Measurements from ENCODE around the gene FLT3.
"Not testable (repeated sequence)": the region's sequence is repeated elsewhere in the genome, so short reads cannot be mapped to it uniquely, and the experiment has no call there.

FLT3 gene

GRCh38 chr13:28022848-28023518 lies 77.4 kb downstream of the FLT3 start:
- no peak overlapping the region for H3K4me3 ChIP-seq (ENCODE audit: low read length)
- TF ChIP-seq, protein P1, sequence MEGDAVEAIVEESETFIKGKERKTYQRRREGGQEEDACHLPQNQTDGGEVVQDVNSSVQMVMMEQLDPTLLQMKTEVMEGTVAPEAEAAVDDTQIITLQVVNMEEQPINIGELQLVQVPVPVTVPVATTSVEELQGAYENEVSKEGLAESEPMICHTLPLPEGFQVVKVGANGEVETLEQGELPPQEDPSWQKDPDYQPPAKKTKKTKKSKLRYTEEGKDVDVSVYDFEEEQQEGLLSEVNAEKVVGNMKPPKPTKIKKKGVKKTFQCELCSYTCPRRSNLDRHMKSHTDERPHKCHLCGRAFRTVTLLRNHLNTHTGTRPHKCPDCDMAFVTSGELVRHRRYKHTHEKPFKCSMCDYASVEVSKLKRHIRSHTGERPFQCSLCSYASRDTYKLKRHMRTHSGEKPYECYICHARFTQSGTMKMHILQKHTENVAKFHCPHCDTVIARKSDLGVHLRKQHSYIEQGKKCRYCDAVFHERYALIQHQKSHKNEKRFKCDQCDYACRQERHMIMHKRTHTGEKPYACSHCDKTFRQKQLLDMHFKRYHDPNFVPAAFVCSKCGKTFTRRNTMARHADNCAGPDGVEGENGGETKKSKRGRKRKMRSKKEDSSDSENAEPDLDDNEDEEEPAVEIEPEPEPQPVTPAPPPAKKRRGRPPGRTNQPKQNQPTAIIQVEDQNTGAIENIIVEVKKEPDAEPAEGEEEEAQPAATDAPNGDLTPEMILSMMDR (conservative IDR thresholded peaks at IDR 0.05; ENCODE audit: low read length), result no peak
- peak; percentile 28 for DNase-seq (ENCODE audit: low read depth)

GRCh38 chr13:28014301-28014700 lies 86.1 kb downstream of the FLT3 start:
- DNase-seq (ENCODE audit: low read depth), result no peak
- TF ChIP-seq, protein P1 (conservative IDR thresholded peaks at IDR 0.05; ENCODE audit: low read length), result no peak
- no peak overlapping the region for H3K4me3 ChIP-seq (ENCODE audit: low read length)

DNA sequence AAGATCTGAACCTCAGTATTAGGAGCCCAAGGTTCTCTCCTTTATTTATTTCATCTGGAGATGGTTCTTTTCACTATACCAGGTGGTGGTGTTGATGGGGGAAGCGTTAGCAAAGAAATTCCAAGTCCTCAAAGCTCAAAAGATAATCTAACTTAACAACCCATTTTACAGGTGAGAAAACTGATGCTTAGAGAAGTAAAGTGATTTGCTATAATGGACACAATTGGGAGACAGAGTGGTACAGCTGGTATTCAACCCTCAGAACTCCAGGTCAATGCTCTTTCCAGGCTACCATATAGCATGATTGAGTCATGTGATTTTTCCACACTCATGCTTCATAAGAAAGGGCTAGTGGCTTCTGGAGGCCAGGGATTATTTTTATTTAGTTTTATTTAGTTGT lies 86.9 kb downstream of the FLT3 start:
- no peak overlapping the region for H3K4me3 ChIP-seq (ENCODE audit: low read length)
- no peak for DNase-seq (ENCODE audit: low read depth)
- TF ChIP-seq, protein P1 (conservative IDR thresholded peaks at IDR 0.05; ENCODE audit: low read length), result no peak

- DNase-seq (ENCODE audit: low read depth), result no peak
- TF ChIP-seq, protein P1 (conservative IDR thresholded peaks at IDR 0.05; ENCODE audit: low read length), result no peak
- H3K4me3 ChIP-seq (ENCODE audit: low read length), result no peak overlapping the region
These were observed 87.5 kb downstream of the FLT3 start for GRCh38 chr13:28012896-28013295.

- no peak for DNase-seq (ENCODE audit: low read depth)
- TF ChIP-seq, protein P1 (conservative IDR thresholded peaks at IDR 0.05; ENCODE audit: low read length), result no peak
- no peak overlapping the region for H3K4me3 ChIP-seq (ENCODE audit: low read length)
These were observed 88.0 kb downstream of the FLT3 start for GRCh38 chr13:28012383-28012782.

DNA sequence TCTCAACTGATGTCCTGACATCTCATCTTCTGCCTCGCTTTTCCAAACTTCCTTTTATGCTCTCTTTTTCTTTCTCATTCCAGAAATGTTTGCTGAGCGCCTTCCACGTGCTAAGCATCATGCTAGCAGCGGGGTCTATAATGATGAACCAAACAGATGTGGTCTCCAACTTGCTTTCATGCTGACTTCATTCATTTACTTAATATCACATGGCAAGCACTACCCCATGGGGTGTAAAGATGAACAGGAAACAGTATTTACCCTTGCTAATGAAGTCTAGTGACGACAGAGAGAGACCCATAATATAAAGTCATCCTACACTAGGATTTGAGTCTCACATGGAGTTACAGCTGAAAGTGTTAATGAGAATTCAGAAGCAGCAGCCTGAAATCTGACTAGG lies 90.3 kb downstream of the FLT3 start:
- H3K4me3 ChIP-seq (ENCODE audit: low read length), result no peak overlapping the region
- TF ChIP-seq, protein P1 (conservative IDR thresholded peaks at IDR 0.05; ENCODE audit: low read length), result no peak
- DNase-seq (ENCODE audit: low read depth), result no peak

DNA sequence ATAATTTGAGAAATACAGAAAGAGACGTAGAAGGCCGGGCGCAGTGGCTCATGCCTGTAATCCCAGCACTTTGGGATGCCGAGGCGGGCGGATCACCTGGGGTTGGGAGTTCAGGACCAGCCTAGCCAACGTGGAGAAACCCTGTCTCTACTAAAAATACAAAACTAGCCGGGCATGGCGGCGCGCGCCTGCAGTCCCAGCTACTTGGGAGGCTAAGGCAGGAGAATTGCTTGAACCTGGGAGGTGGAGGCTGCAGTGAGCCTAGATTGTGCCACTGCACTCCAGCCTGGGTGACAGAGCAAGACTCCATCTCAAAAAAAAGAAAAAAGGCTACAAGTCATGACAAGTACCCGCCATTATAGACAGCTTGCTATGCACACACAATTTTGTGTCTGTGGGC lies 95.4 kb downstream of the FLT3 start:
- not testable (repeated sequence) for DNase-seq (ENCODE audit: low read depth)

More for the DNA sequence above, 95.4 kb downstream of the FLT3 start:
- H3K4me3 ChIP-seq (ENCODE audit: low read length), result not testable (repeated sequence)
